Stimulated activated CD4-positive, alpha-beta T cell treated with anti-CD3 and anti-CD28 coated beads, Interleukin-1b, Interleukin-23, amount 100 ng/mL, for 4 hours (primary cell): ENCODE data around the gene TNIP3.
"Not testable (repeated sequence)": the region's sequence is repeated elsewhere in the genome, so short reads cannot be mapped to it uniquely, and the experiment has no call there.

Experiments used
- DNase-seq, 2 donors: peaks; one replicate each; pipeline ENCODE4 v3.0.0-alpha.2; 2020; ENCODE audit warnings: low read depth in 2 of 2

TNIP3 gene

GRCh38 chr4:121164291-121164690, at the start of gene TNIP3:
Gene TNIP3 (minus strand): TSS chr4:121164321. CDS start chr4:121164125, 196 bp downstream.
- no peak for DNase-seq

- no peak for DNase-seq
These were observed 48.7 kb upstream of the TNIP3 start for GRCh38 chr4:121212806-121213205.

GRCh38 chr4:121209171-121209570, 45.0 kb upstream of the TNIP3 start:
- DNase-seq, result no peak

GRCh38 chr4:121208244-121209007, 44.3 kb upstream of the TNIP3 start:
- DNase-seq, result no peak

GRCh38 chr4:121205777-121206176, 41.7 kb upstream of the TNIP3 start:
- not testable (repeated sequence) for DNase-seq

GRCh38 chr4:121200795-121201472, 36.8 kb upstream of the TNIP3 start:
- no peak for DNase-seq

- no peak for DNase-seq
These were observed 35.8 kb upstream of the TNIP3 start for GRCh38 chr4:121199742-121200561.

GRCh38 chr4:121198251-121198650, 34.1 kb upstream of the TNIP3 start:
- DNase-seq, result no peak

GRCh38 chr4:121195649-121196048, 31.5 kb upstream of the TNIP3 start:
- DNase-seq, result no peak

- no peak for DNase-seq
These were observed 28.4 kb upstream of the TNIP3 start for GRCh38 chr4:121192480-121192879.

- DNase-seq, result no peak
These were observed 27.9 kb upstream of the TNIP3 start for GRCh38 chr4:121192013-121192412.

GRCh38 chr4:121191361-121191760, 27.2 kb upstream of the TNIP3 start:
- no peak for DNase-seq

GRCh38 chr4:121190389-121190788, 26.3 kb upstream of the TNIP3 start:
- no peak for DNase-seq

GRCh38 chr4:121189326-121190215, 25.4 kb upstream of the TNIP3 start:
- peak in 1 of 2 donors; percentile 36 for DNase-seq

- DNase-seq, result no peak
These were observed 23.1 kb upstream of the TNIP3 start for GRCh38 chr4:121187206-121187605.

GRCh38 chr4:121185960-121186359, 21.8 kb upstream of the TNIP3 start:
- no peak for DNase-seq

- DNase-seq, result no peak
These were observed 19.9 kb upstream of the TNIP3 start for GRCh38 chr4:121183989-121184388.

GRCh38 chr4:121183361-121183760, 19.2 kb upstream of the TNIP3 start:
- DNase-seq, result no peak

GRCh38 chr4:121182296-121182695, 18.2 kb upstream of the TNIP3 start:
- DNase-seq, result no peak

- no peak for DNase-seq
These were observed 17.4 kb upstream of the TNIP3 start for GRCh38 chr4:121181493-121181892.

GRCh38 chr4:121180558-121180957, 16.4 kb upstream of the TNIP3 start:
- no peak for DNase-seq
